Keratinocyte (primary cell): ENCODE data around the gene NPIPB6.

ENCODE experiments used
- CTCF ChIP-seq, 3 experiments: IDR thresholded peaks in 1 of 3; conservative IDR thresholded peaks in 1 of 3; optimal IDR thresholded peaks in 1 of 3; 2 replicates in 2 of 3; 3 replicates in 1 of 3; pipeline versions ENCODE3 to v1.5.1; 2011; ENCODE audit warnings: low read length in 3 of 3, mild to moderate bottlenecking in 3 of 3, moderate library complexity in 2 of 3, control low read depth in 1 of 3, inconsistent platforms in 1 of 3; ENCODE audit not compliant: insufficient read depth in 2 of 3; ENCODE audit errors: extremely low read depth in 1 of 3
- EZH2 ChIP-seq: IDR thresholded peaks from one replicate; pipeline ENCODE4 v1.6.1; 2012; ENCODE audit warnings: inconsistent platforms, mild to moderate bottlenecking, low read length, moderate library complexity

DNA sequence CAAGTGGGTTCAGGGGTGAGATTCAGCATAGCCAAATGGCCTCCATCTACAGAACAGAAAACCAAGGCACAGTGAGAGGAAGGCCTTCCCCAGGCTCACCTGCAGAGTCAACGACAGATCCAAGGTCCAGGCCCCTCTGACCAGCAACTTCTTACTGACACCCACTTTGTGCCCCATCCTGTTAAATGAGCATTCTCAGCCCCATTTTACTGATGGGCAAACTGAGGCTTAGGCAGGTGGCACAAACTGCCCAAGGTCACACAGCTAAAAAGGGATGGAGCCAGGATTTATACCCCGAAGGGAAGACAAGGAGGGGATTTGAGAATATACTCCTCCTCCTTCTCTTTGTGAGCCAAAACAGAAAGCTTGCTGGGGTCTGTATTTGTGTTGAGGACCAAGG is 61.7 kb downstream of the NPIPB6 start:
- no peak for TF ChIP-seq CTCF (optimal IDR thresholded peaks at IDR 0.05 in 1 of 3, IDR thresholded peaks at IDR 0.05 in 1 of 3, conservative IDR thresholded peaks at IDR 0.05 in 1 of 3; ENCODE audit: extremely low read depth in 1 of 3, insufficient read depth in 2 of 3, low read length in 3 of 3)
- no peak for TF ChIP-seq EZH2
